Right cardiac atrium (tissue), 5 donors: ENCODE measurements around the gene RAPGEF1. TPM values are rescaled to one million over a fixed set of nuclear protein-coding genes. Genes with fewer than 3 reads are reported as not detected.
A peak's percentile ranks its signal among the peaks of the same experiment; 100 is the strongest.

Source experiments
- ATAC-seq, 2 donors: fragments of 200-7000 bp; cut with Tn5 transposase; one replicate each; pipeline versions ENCODE4 v1.8.0 to v1.9.1; 2020; ENCODE audit warnings: moderate library complexity in 2 of 2, mild to moderate bottlenecking in 1 of 2
- DNase-seq, 3 donors: peaks; one replicate each; pipeline ENCODE4 v3.0.0-alpha.2; 2020
- H3K27ac ChIP-seq: one replicate; pipeline ENCODE4 v1.5.1; 2013; ENCODE audit warnings: mild to moderate bottlenecking, low read length, control low read depth, moderate library complexity
- H3K27me3 ChIP-seq: one replicate; pipeline ENCODE4 v1.6.1; 2013; ENCODE audit not compliant: control insufficient read depth, insufficient read depth
- H3K4me1 ChIP-seq: one replicate; pipeline ENCODE4 v1.6.1; 2013; ENCODE audit warnings: low read length; ENCODE audit not compliant: control insufficient read depth, insufficient read depth
- H3K4me3 ChIP-seq: one replicate; pipeline ENCODE4 v1.5.1; 2013; ENCODE audit warnings: low read length, control low read depth
- H3K9me3 ChIP-seq: one replicate; pipeline ENCODE4 v1.6.1; 2013; ENCODE audit warnings: low read length; ENCODE audit not compliant: control insufficient read depth
- WGBS: extraction: QIAGEN DNeasy Blood & Tissue Kit; methylation state at CpG from one replicate; pipeline ENCODE4 v1.1.7; 2013; 5-methylcytosine and 5-hydroxymethylcytosine counted together
- intact Hi-C, 4 donors: fragments of 100-400 bp; cut with DNase I; formaldehyde crosslinking; loops; one replicate each; pipeline versions ENCODE4 v1.11.0 to v1.14.0; 2022 to 2023
- polyA plus RNA-seq: library from polyadenylated mRNA; stranded (reverse); fragments of 200-250 nt; gene quantifications from one replicate; pipeline ENCODE4 v1.2.3, GENCODE V29; 2013
- total RNA-seq, 4 donors: library from RNA; stranded (reverse); fragmentation: NEBNext Ultra II Directional; extraction: Animal tissue kit (Norgen Biotek cat#: 25700); gene quantifications; one replicate each; pipeline ENCODE4 v1.2.1, GENCODE V29; 2021
- donor health status: healthy with polysubstance abuse.
- donor health status: DM: no; HTN: yes; CAD: no.
- donor health status: DM: no; HTN: no; CAD: no.
- donor health status: DM: no; HTN: yes; CAD: no; lungs with severe emphysema.
- donor health status: DM: yes; HTN: yes; CAD: no.

The RAPGEF1 gene
- total and polyA plus RNA-seq, 5 donors: 58.5 to 100 (median 88.6) TPM

DNA sequence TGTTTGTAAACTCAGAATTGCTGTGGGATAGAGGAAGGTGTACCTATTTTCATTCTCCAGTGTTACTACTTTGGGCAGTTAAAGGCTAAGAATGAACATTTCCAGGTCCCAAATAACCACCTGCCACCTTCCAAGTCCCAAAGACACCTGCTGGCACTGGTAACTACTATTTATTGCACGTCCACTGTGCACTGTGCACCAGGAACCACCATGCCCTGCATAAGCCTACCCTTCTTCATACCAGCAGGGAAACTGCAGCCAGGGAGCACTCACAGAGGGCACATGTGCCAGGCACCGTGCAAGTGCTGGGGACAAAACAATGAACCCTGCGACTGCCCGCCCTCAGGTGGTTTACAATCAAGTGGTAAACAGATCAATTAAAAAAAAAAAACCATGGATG lies 34.9 kb downstream of the RAPGEF1 start:
- intact Hi-C loops: no loop called here
- H3K9me3 ChIP-seq: no peaks in the 10 kb centered on the region
- H3K4me1 ChIP-seq: peaks cover 11% of the 10 kb centered on the region
- DNase-seq (no peak), ATAC-seq (no peak)
- no peak overlapping the region for H3K4me3 ChIP-seq
- 84% methylated on average over 4 of the region's 4 CpGs for WGBS
- peak overlapping the region; percentile 36 for H3K27ac ChIP-seq
- H3K27me3 ChIP-seq: no peaks in the 10 kb centered on the region

- DNase-seq: no peak
- ATAC-seq: no peak
- intact Hi-C loops: no loop called here
- Histone ChIP-seq H3K9me3 (no peaks in the 10 kb centered on the region), H3K4me3 (no peak overlapping the region), H3K4me1 (peaks cover 9% of the 10 kb centered on the region), H3K27ac (no peak overlapping the region), H3K27me3 (no peaks in the 10 kb centered on the region)
- WGBS: 62% methylated on average over 5 of the region's 5 CpGs
Measured at GRCh38 chr9:131704141-131704983, 35.5 kb downstream of the RAPGEF1 start.

GRCh38 chr9:131703697-131704096 lies 36.2 kb downstream of the RAPGEF1 start:
- WGBS: 83% methylated on average over 4 of the region's 4 CpGs
- H3K9me3 ChIP-seq: no peaks in the 10 kb centered on the region
- no peak for DNase-seq
- ATAC-seq: no peak
- peaks cover 9% of the 10 kb centered on the region for H3K4me1 ChIP-seq
- H3K27me3 ChIP-seq: no peaks in the 10 kb centered on the region
- no peak overlapping the region for H3K27ac ChIP-seq
- no peak overlapping the region for H3K4me3 ChIP-seq
- intact Hi-C loops: no loop called here

GRCh38 chr9:131702911-131703310 lies 37.0 kb downstream of the RAPGEF1 start:
- Histone ChIP-seq H3K27me3 (no peaks in the 10 kb centered on the region), H3K4me3 (no peak overlapping the region), H3K4me1 (peaks cover 10% of the 10 kb centered on the region), H3K27ac (no peak overlapping the region), H3K9me3 (no peaks in the 10 kb centered on the region)
- WGBS: 89% methylated on average over 8 of the region's 8 CpGs
- ATAC-seq: no peak
- no peak for DNase-seq
- intact Hi-C loops: no loop called here

- 86% methylated on average over 6 of the region's 6 CpGs for WGBS
- no peak for ATAC-seq
Measured at GRCh38 chr9:131701789-131702337, 38.0 kb downstream of the RAPGEF1 start.

DNA sequence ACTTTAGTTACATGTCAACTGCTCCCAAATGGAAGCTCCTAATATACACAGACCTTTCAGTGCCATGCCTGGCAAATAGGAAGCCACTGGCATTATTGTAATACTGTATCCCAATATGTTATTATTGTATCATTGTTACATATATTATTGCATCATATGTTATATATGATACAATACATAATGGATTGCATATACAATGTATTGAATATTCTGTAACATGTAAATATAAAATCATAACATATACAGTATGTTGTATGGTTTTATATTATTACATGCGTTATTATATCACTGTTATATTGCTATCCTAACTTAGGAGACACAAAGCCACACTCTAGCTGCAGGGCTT lies 38.5 kb downstream of the RAPGEF1 start:
- Histone ChIP-seq H3K9me3 (no peaks in the 10 kb centered on the region), H3K27ac (no peak overlapping the region), H3K4me1 (peaks cover 18% of the 10 kb centered on the region), H3K4me3 (no peak overlapping the region), H3K27me3 (no peaks in the 10 kb centered on the region)
- no peak for DNase-seq
- no peak for ATAC-seq
- intact Hi-C loops: no loop called here
- 89% methylated on average over 1 of the region's 1 CpG for WGBS

More at GRCh38 chr9:131701789-131702337, 38.0 kb downstream of the RAPGEF1 start:
- Histone ChIP-seq H3K27ac (no peak overlapping the region), H3K4me3 (no peak overlapping the region), H3K9me3 (no peaks in the 10 kb centered on the region), H3K4me1 (peaks cover 18% of the 10 kb centered on the region), H3K27me3 (no peaks in the 10 kb centered on the region)
- intact Hi-C loops: no loop called here
- DNase-seq: no peak

DNA sequence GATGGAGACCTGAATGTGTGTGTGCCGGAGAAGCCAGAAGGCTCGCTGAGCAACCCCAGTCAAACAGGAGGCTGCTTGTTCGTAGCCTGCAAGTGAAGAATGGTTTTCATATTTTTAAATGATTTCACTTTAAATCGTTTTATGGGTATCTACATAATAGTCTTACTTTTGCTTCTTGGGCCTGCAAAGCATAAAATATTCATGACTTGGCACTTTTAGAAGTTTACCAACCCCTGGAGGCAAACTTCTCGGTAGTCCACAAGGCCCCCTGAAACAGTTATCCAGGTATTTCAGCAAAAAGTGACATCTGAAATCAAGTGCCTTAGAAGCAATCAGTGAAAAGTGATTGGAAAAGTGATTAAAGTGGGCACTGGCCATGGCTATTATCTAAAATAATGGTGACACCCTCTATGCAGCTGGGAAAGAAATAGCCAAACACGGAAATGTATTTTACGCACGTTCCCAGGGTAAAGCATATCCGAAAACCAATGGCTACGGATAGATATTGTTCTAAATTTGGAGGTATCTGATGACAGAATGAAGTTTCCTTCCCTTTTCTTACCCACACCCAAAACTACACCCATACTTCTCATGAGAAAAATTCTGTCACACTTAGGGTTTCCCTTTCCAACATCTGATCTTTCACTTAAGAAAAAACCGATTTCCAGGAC lies 39.0 kb downstream of the RAPGEF1 start:
- 73% methylated on average over 11 of the region's 11 CpGs for WGBS
- peaks cover 19% of the 10 kb centered on the region for H3K4me1 ChIP-seq

GRCh38 chr9:131700076-131700475 lies 39.8 kb downstream of the RAPGEF1 start:
- intact Hi-C loops: no loop called here
- WGBS: 82% methylated on average over 7 of the region's 7 CpGs
- no peak overlapping the region for H3K27ac ChIP-seq
- no peaks in the 10 kb centered on the region for H3K27me3 ChIP-seq
- H3K4me1 ChIP-seq: peaks cover 22% of the 10 kb centered on the region
- ATAC-seq (peak; percentile 5 to 17), DNase-seq (no peak)
- no peak overlapping the region for H3K4me3 ChIP-seq
- no peaks in the 10 kb centered on the region for H3K9me3 ChIP-seq

More for the DNA sequence above, 39.0 kb downstream of the RAPGEF1 start:
- ATAC-seq: peak; percentile 30 to 82
- intact Hi-C loops: no loop called here
- Histone ChIP-seq H3K27ac (no peak overlapping the region), H3K4me3 (no peak overlapping the region), H3K9me3 (no peaks in the 10 kb centered on the region), H3K27me3 (no peaks in the 10 kb centered on the region)
- DNase-seq: no peak

GRCh38 chr9:131698618-131698985 lies 41.3 kb downstream of the RAPGEF1 start:
- no peaks in the 10 kb centered on the region for H3K27me3 ChIP-seq
- no peak overlapping the region for H3K4me3 ChIP-seq
- WGBS: 60% methylated on average over 4 of the region's 4 CpGs
- H3K4me1 ChIP-seq: peaks cover 28% of the 10 kb centered on the region
- no peaks in the 10 kb centered on the region for H3K9me3 ChIP-seq
- peak overlapping the region; percentile 31 for H3K27ac ChIP-seq
- intact Hi-C loops: no loop called here
- ATAC-seq: peak in 1 of 2 donors; percentile 4
- no peak for DNase-seq

- peaks cover 29% of the 10 kb centered on the region for H3K4me1 ChIP-seq
- ATAC-seq (peak in 1 of 2 donors; percentile 9), DNase-seq (no peak)
- intact Hi-C loops: no loop called here
- 42% methylated on average over 5 of the region's 5 CpGs for WGBS
- peak overlapping the region; percentile 31 for H3K27ac ChIP-seq
- no peak overlapping the region for H3K4me3 ChIP-seq
- no peaks in the 10 kb centered on the region for H3K9me3 ChIP-seq
- H3K27me3 ChIP-seq: no peaks in the 10 kb centered on the region
Measured at GRCh38 chr9:131697908-131698617, 41.8 kb downstream of the RAPGEF1 start.

GRCh38 chr9:131697097-131697496 lies 42.8 kb downstream of the RAPGEF1 start:
- H3K4me1 ChIP-seq: peaks cover 34% of the 10 kb centered on the region
- H3K4me3 ChIP-seq: no peak overlapping the region
- intact Hi-C loops: no loop called here
- peak; percentile 59 to 85 (median 80) for DNase-seq
- WGBS: 49% methylated on average over 6 of the region's 6 CpGs
- no peaks in the 10 kb centered on the region for H3K27me3 ChIP-seq
- peak; percentile 34 to 64 for ATAC-seq
- no peaks in the 10 kb centered on the region for H3K9me3 ChIP-seq
- H3K27ac ChIP-seq: no peak overlapping the region
